Panc1 (cell line): ENCODE results near the gene NOL4L. TPM values are rescaled to one million over a fixed set of nuclear protein-coding genes. Genes with fewer than 3 reads are reported as not detected.

ENCODE experiments used
- ATAC-seq: fragments of 200-7000 bp; cut with Tn5 transposase; 2 replicates; pipeline ENCODE4 v1.9.1; 2020; ENCODE audit warnings: mild to moderate bottlenecking, moderate library complexity
- BruUV-seq: library from RNA; stranded (reverse); fragments of 400-500 nt; replicated peaks from 2 replicates; lab custom pipeline; 2021; lab: Mats Ljungman, UMichigan
- CTCF ChIA-PET: fragments of 300-600 bp; sonication (Branson Sonifier 250); formaldehyde crosslinking; loops from one replicate; lab custom pipeline; 2022; ENCODE audit warnings: antibody characterized with exemption; lab: Charles Lee
- POLR2A ChIA-PET: fragments of 300-600 bp; sonication (Branson Sonifier 250); formaldehyde crosslinking; loops from one replicate; lab custom pipeline; 2022; ENCODE audit warnings: antibody characterized with exemption; lab: Charles Lee
- DNase-seq: peaks from one replicate; pipeline ENCODE4 v3.0.0-alpha.2; 2010; ENCODE audit warnings: low read depth, low spot score
- H3K27ac ChIP-seq: 2 replicates; pipeline ENCODE4 v1.5.1; 2011; ENCODE audit warnings: mild to moderate bottlenecking, low read length, inconsistent platforms
- H3K27me3 ChIP-seq: fragments of 200-500 bp; sonication (Bioruptor generic); 2 replicates; pipeline ENCODE4 v1.6.0; 2014; ENCODE audit warnings: low read length, inconsistent platforms; ENCODE audit not compliant: control insufficient read depth, insufficient read depth
- H3K36me3 ChIP-seq: fragments of 200-500 bp; sonication (Bioruptor generic); 2 replicates; pipeline ENCODE4 v1.5.1; 2014; ENCODE audit warnings: inconsistent platforms, mild to moderate bottlenecking, low read length, moderate library complexity; ENCODE audit not compliant: control insufficient read depth, insufficient read depth
- H3K4me1 ChIP-seq: 2 replicates; pipeline ENCODE4 v1.5.1; 2011; ENCODE audit warnings: inconsistent platforms, mild to moderate bottlenecking, low read length, moderate library complexity; ENCODE audit not compliant: control insufficient read depth, insufficient read depth
- H3K4me3 ChIP-seq, 2 experiments: 2 replicates each; pipeline ENCODE4 v1.5.1; 2011 to 2012; ENCODE audit warnings: low read depth in 2 of 2, low read length in 2 of 2, mild to moderate bottlenecking in 2 of 2, inconsistent platforms in 1 of 2, moderate library complexity in 1 of 2
- H3K9me3 ChIP-seq: fragments of 200-500 bp; sonication (Bioruptor generic); 2 replicates; pipeline ENCODE4 v1.5.1; 2014; ENCODE audit warnings: low read depth, mild to moderate bottlenecking, inconsistent platforms, low read length, moderate library complexity; ENCODE audit not compliant: control insufficient read depth, insufficient read depth
- POLR2AphosphoS5 ChIP-seq: IDR thresholded peaks from 2 replicates; pipeline ENCODE4 v1.6.1; 2012; ENCODE audit warnings: mild to moderate bottlenecking, low read depth, low read length, moderate library complexity
- REST ChIP-seq, 2 experiments: IDR thresholded peaks; 2 replicates each; pipeline ENCODE4 v1.6.1; 2011 to 2012; ENCODE audit warnings: low read depth in 2 of 2, control low read depth in 1 of 2, low read length in 1 of 2, mild to moderate bottlenecking in 1 of 2, moderate library complexity in 1 of 2; ENCODE audit not compliant: insufficient read depth in 1 of 2
- SIN3A ChIP-seq: IDR thresholded peaks from 2 replicates; pipeline ENCODE4 v1.6.1; 2012; ENCODE audit warnings: low read depth, mild to moderate bottlenecking, low read length, moderate library complexity, borderline replicate concordance; ENCODE audit not compliant: insufficient read depth
- TCF7L2 ChIP-seq: IDR thresholded peaks from 2 replicates; pipeline ENCODE4 v1.6.1; 2011; ENCODE audit warnings: mild to moderate bottlenecking, low read depth, low read length, inconsistent platforms
- in situ Hi-C: cut with HindIII; loops from 2 replicates; pipeline ENCODE4 v1.10.0; 2016; ENCODE audit warnings: low sequenced_read_pairs, low pct_unique_long_range_greater_than_20kb
- intact Hi-C: fragments of 100-400 bp; cut with micrococcal nuclease; formaldehyde crosslinking; loops from one replicate; pipeline ENCODE4 v1.10.0; 2022; ENCODE audit not compliant: unreplicated experiment
- total RNA-seq: library from RNA; stranded (reverse); gene quantifications from one replicate; pipeline ENCODE4 v1.2.1, GENCODE V29; 2021; ENCODE audit not compliant: unreplicated experiment
- TF ChIP-seq, protein P1 (sequence below): fragments of 450-650 bp; IDR thresholded peaks from 2 replicates; pipeline ENCODE4 v1.5.1; 2017; ENCODE audit warnings: mild to moderate bottlenecking

The NOL4L gene
- total RNA-seq, 1 experiment from 2014 or later = 21.6 TPM

- no peak for TF ChIP-seq TCF7L2
- TF ChIP-seq SIN3A = no peak
- TF ChIP-seq REST (IDR thresholded peaks at IDR 0.05; ENCODE audit: insufficient read depth in 1 of 2, low read depth in 2 of 2, low read length in 1 of 2) = no peak
- TF ChIP-seq, protein P1, sequence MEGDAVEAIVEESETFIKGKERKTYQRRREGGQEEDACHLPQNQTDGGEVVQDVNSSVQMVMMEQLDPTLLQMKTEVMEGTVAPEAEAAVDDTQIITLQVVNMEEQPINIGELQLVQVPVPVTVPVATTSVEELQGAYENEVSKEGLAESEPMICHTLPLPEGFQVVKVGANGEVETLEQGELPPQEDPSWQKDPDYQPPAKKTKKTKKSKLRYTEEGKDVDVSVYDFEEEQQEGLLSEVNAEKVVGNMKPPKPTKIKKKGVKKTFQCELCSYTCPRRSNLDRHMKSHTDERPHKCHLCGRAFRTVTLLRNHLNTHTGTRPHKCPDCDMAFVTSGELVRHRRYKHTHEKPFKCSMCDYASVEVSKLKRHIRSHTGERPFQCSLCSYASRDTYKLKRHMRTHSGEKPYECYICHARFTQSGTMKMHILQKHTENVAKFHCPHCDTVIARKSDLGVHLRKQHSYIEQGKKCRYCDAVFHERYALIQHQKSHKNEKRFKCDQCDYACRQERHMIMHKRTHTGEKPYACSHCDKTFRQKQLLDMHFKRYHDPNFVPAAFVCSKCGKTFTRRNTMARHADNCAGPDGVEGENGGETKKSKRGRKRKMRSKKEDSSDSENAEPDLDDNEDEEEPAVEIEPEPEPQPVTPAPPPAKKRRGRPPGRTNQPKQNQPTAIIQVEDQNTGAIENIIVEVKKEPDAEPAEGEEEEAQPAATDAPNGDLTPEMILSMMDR = no peak
- TF ChIP-seq POLR2AphosphoS5 = no peak
- Histone ChIP-seq H3K9me3 (no peaks in the 10 kb centered on the region), H3K36me3 (no peaks in the 10 kb centered on the region), H3K4me1 (peaks cover 16% of the 10 kb centered on the region), H3K27me3 (no peaks in the 10 kb centered on the region), H3K27ac (no peak overlapping the region), H3K4me3 (no peak overlapping the region)
- intact Hi-C loops = no loop called here
- DNase-seq (no peak), ATAC-seq (no peak)
- ChIA-PET CTCF (no interaction called here), POLR2A (no interaction called here)
- in situ Hi-C loops = no loop called here
- BruUV-seq = no TSS peak
These were observed 8.6 kb downstream of the NOL4L start for GRCh38 chr20:32576560-32576959.

DNA sequence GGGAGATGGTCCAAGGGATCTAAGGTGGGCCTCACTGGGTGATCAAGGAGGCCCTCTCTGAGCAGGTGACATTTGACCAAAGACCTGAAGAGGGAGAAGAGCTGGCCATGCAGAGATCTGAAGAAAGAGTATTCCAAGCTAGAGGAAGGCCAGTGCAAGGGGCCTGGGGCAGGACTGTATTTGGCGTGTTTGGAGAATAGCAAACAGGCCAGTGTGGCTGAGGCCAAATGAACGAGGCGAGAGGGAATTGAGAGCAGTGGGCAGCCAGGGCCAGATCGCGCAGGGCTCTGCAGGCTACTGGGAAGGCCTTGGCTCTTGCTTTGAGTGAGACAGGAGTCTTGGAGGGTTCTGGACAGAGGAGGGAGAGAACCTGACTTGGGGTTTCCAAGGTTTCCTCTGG lies 9.3 kb downstream of the NOL4L start:
- CTCF ChIA-PET = no interaction called here
- H3K27me3 ChIP-seq = no peaks in the 10 kb centered on the region
- ATAC-seq (no peak), DNase-seq (no peak)
- H3K36me3 ChIP-seq = no peaks in the 10 kb centered on the region
- no peak overlapping the region for H3K4me3 ChIP-seq
- POLR2A ChIA-PET = no interaction called here
- in situ Hi-C loops (no loop called here), intact Hi-C loops (no loop called here)
- no peak overlapping the region for H3K27ac ChIP-seq
- H3K9me3 ChIP-seq = no peaks in the 10 kb centered on the region
- peaks cover 14% of the 10 kb centered on the region for H3K4me1 ChIP-seq
- no TSS peak for BruUV-seq
- TF ChIP-seq, protein P1 = no peak
- TF ChIP-seq REST (IDR thresholded peaks at IDR 0.05; ENCODE audit: insufficient read depth in 1 of 2, low read depth in 2 of 2, low read length in 1 of 2) (no peak), TCF7L2 (no peak), SIN3A (no peak), POLR2AphosphoS5 (no peak)
